GM23338 (cell line): ENCODE measurements around the gene RHEBL1. TPM values are rescaled to one million over a fixed set of nuclear protein-coding genes. Genes with fewer than 3 reads are reported as not detected.

Experiments
- ATAC-seq: fragments of 200-7000 bp; cut with Tn5 transposase; 3 replicates; pipeline ENCODE4 v1.9.1; 2020
- DNase-seq: peaks from one replicate; pipeline ENCODE4 v3.0.0-alpha.2; 2015; ENCODE audit warnings: low spot score
- H2AFZ ChIP-seq: fragments of 200-600 bp; sonication (generic); 2 replicates; pipeline ENCODE4 v1.8.0; 2016; ENCODE audit warnings: antibody characterized with exemption, mild to moderate bottlenecking, moderate library complexity
- H3F3A ChIP-seq: fragments of 200-600 bp; sonication (generic); replicated peaks from 2 replicates; pipeline ENCODE4 v1.8.0; 2017; ENCODE audit warnings: antibody characterized with exemption, mixed run types, low read depth
- H3K27ac ChIP-seq: fragments of 200-600 bp; sonication (generic); 2 replicates; pipeline ENCODE4 v1.6.1; 2016; ENCODE audit warnings: low read depth
- H3K27me3 ChIP-seq: fragments of 200-600 bp; sonication (generic); 2 replicates; pipeline ENCODE4 v1.8.0; 2016; ENCODE audit warnings: mild to moderate bottlenecking, mixed run types, moderate library complexity; ENCODE audit not compliant: insufficient read depth
- H3K36me3 ChIP-seq: fragments of 200-600 bp; sonication (generic); 2 replicates; pipeline ENCODE4 v1.8.0; 2016; ENCODE audit warnings: mild to moderate bottlenecking; ENCODE audit not compliant: insufficient read depth
- H3K4me1 ChIP-seq: fragments of 200-600 bp; sonication (generic); 2 replicates; pipeline ENCODE4 v1.8.0; 2016; ENCODE audit warnings: mild to moderate bottlenecking, moderate library complexity; ENCODE audit not compliant: insufficient read depth
- H3K4me2 ChIP-seq: fragments of 200-600 bp; sonication (generic); 2 replicates; pipeline ENCODE4 v1.7.1; 2017; ENCODE audit warnings: mixed run types
- H3K4me3 ChIP-seq: fragments of 200-600 bp; sonication (generic); 2 replicates; pipeline ENCODE4 v1.6.1; 2016; ENCODE audit warnings: mixed run types
- H3K79me2 ChIP-seq: fragments of 200-600 bp; sonication (generic); replicated peaks from 2 replicates; pipeline ENCODE4 v1.8.0; 2017; ENCODE audit warnings: mild to moderate bottlenecking; ENCODE audit not compliant: insufficient read depth
- H3K9me2 ChIP-seq: fragments of 200-600 bp; sonication (generic); 2 replicates; pipeline ENCODE4 v1.8.0; 2017; ENCODE audit not compliant: insufficient read depth
- H4K20me1 ChIP-seq: fragments of 200-600 bp; sonication (generic); replicated peaks from 2 replicates; pipeline ENCODE4 v1.8.0; 2017; ENCODE audit warnings: mild to moderate bottlenecking; ENCODE audit not compliant: insufficient read depth
- H3K27ac Mint-ChIP-seq: 2 replicates; pipeline ENCODE4 v1.8.0; 2020; ENCODE audit warnings: inconsistent platforms, mild to moderate bottlenecking, moderate library complexity, mixed read lengths
- H3K27me3 Mint-ChIP-seq: 3 replicates; pipeline ENCODE4 v1.8.0; 2022; ENCODE audit warnings: low read depth, mild to moderate bottlenecking, moderate library complexity, mixed read lengths, inconsistent platforms; ENCODE audit not compliant: insufficient read depth, poor library complexity
- H3K36me3 Mint-ChIP-seq: 3 replicates; pipeline ENCODE4 v1.8.0; 2021; ENCODE audit warnings: low read depth, mild to moderate bottlenecking, inconsistent platforms, moderate library complexity, mixed read lengths
- H3K4me1 Mint-ChIP-seq: 3 replicates; pipeline ENCODE4 v1.8.0; 2020; ENCODE audit warnings: mild to moderate bottlenecking, inconsistent platforms, mixed read lengths
- H3K4me3 Mint-ChIP-seq: 3 replicates; pipeline ENCODE4 v1.8.0; 2021; ENCODE audit warnings: moderate library complexity, mild to moderate bottlenecking, inconsistent platforms, mixed read lengths
- H3K9me3 Mint-ChIP-seq: 3 replicates; pipeline ENCODE4 v1.8.0; 2020; ENCODE audit warnings: moderate library complexity, mild to moderate bottlenecking, inconsistent platforms, mixed read lengths
- CREB1 ChIP-seq: fragments of 250-450 bp; sonication (Bioruptor Pico); IDR thresholded peaks from 2 replicates; pipeline ENCODE4 v1.5.0; 2020; ENCODE audit warnings: low read depth, mild to moderate bottlenecking, moderate library complexity
- POLR2AphosphoS5 ChIP-seq: IDR thresholded peaks from 2 replicates; pipeline ENCODE4 v1.6.1; 2016; ENCODE audit warnings: antibody characterized with exemption, low read depth
- REST ChIP-seq: IDR thresholded peaks from one replicate; pipeline ENCODE4 v1.6.1; 2018; ENCODE audit warnings: antibody characterized with exemption; ENCODE audit not compliant: unreplicated experiment
- STAT1 ChIP-seq: IDR thresholded peaks from one replicate; pipeline ENCODE4 v1.6.1; 2016; ENCODE audit warnings: antibody characterized with exemption; ENCODE audit not compliant: unreplicated experiment
- ZNF331 ChIP-seq: fragments of 250-450 bp; sonication (Bioruptor Pico); IDR thresholded peaks from 2 replicates; pipeline ENCODE4 v1.5.0; 2020; ENCODE audit warnings: low read depth, mild to moderate bottlenecking, moderate library complexity
- polyA plus RNA-seq: library from polyadenylated mRNA; unstranded; fragments of >200 nt; fragmentation: Nextera tagmentation; extraction: Ambion mirVana; gene quantifications from 2 replicates; pipeline ENCODE4 v1.2.1, GENCODE V29; 2016
- total RNA-seq: library from RNA; depleted of rRNA; stranded (reverse); fragments of >200 nt; shearing (Covaris generic); gene quantifications from 2 replicates; pipeline ENCODE4 v1.2.3, GENCODE V29; 2014
- TF ChIP-seq, protein P1 (sequence below): fragments of 250-450 bp; sonication (Bioruptor Pico); IDR thresholded peaks from 2 replicates; pipeline ENCODE4 v1.5.0; 2020; ENCODE audit warnings: mild to moderate bottlenecking, moderate library complexity

Gene RHEBL1
- total and polyA plus RNA-seq, 2 experiments from 2014 or later = 9.4 to 11.8 TPM

DNA sequence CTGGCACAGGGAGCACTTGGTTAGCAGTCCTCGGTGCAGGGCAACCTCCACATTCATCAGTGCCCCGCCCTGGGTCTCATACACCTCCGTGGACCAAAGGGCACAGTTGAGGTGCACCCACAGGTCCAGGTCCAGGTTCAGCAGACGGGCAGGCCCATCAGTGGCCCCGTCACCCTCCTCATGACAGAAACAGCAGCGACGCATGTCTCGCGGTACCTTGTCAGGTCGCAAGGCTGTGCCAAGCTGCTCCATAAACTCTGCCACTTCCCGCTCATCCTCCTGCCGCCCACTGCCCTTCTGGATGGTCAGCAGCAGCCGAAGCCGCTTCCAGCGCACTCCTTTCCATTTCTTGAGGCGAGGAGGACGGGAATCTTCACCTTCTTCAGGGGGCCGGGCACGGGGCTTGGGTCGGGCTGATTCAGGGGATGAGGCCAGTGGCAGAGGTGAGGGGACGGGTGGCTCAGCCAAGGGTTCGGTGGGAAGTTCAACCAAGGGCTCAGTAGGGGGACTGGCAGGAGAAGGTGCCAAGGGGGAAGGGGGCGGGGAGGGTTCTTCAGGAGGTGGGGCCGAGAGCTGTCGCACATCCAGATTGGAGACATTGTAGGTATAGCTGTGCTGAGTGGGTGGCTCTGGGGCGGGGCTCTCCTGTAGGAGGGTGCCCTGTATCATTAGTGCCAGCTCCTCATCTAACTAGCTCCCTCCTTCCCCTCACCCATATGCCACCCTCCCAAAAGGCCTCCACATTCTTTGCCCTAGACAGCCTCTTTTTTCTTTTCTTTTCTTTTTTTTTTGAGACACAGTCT, 42.9 kb downstream of the RHEBL1 start:
- DNase-seq (no peak), ATAC-seq (no peak)
- no peak overlapping the region for H3K4me2 ChIP-seq
- H3K27me3 ChIP-seq = no peaks in the 10 kb centered on the region
- no peaks in the 10 kb centered on the region for H3K9me3 Mint-ChIP-seq
- no peaks in the 10 kb centered on the region for H3F3A ChIP-seq
- TF ChIP-seq, protein P1, sequence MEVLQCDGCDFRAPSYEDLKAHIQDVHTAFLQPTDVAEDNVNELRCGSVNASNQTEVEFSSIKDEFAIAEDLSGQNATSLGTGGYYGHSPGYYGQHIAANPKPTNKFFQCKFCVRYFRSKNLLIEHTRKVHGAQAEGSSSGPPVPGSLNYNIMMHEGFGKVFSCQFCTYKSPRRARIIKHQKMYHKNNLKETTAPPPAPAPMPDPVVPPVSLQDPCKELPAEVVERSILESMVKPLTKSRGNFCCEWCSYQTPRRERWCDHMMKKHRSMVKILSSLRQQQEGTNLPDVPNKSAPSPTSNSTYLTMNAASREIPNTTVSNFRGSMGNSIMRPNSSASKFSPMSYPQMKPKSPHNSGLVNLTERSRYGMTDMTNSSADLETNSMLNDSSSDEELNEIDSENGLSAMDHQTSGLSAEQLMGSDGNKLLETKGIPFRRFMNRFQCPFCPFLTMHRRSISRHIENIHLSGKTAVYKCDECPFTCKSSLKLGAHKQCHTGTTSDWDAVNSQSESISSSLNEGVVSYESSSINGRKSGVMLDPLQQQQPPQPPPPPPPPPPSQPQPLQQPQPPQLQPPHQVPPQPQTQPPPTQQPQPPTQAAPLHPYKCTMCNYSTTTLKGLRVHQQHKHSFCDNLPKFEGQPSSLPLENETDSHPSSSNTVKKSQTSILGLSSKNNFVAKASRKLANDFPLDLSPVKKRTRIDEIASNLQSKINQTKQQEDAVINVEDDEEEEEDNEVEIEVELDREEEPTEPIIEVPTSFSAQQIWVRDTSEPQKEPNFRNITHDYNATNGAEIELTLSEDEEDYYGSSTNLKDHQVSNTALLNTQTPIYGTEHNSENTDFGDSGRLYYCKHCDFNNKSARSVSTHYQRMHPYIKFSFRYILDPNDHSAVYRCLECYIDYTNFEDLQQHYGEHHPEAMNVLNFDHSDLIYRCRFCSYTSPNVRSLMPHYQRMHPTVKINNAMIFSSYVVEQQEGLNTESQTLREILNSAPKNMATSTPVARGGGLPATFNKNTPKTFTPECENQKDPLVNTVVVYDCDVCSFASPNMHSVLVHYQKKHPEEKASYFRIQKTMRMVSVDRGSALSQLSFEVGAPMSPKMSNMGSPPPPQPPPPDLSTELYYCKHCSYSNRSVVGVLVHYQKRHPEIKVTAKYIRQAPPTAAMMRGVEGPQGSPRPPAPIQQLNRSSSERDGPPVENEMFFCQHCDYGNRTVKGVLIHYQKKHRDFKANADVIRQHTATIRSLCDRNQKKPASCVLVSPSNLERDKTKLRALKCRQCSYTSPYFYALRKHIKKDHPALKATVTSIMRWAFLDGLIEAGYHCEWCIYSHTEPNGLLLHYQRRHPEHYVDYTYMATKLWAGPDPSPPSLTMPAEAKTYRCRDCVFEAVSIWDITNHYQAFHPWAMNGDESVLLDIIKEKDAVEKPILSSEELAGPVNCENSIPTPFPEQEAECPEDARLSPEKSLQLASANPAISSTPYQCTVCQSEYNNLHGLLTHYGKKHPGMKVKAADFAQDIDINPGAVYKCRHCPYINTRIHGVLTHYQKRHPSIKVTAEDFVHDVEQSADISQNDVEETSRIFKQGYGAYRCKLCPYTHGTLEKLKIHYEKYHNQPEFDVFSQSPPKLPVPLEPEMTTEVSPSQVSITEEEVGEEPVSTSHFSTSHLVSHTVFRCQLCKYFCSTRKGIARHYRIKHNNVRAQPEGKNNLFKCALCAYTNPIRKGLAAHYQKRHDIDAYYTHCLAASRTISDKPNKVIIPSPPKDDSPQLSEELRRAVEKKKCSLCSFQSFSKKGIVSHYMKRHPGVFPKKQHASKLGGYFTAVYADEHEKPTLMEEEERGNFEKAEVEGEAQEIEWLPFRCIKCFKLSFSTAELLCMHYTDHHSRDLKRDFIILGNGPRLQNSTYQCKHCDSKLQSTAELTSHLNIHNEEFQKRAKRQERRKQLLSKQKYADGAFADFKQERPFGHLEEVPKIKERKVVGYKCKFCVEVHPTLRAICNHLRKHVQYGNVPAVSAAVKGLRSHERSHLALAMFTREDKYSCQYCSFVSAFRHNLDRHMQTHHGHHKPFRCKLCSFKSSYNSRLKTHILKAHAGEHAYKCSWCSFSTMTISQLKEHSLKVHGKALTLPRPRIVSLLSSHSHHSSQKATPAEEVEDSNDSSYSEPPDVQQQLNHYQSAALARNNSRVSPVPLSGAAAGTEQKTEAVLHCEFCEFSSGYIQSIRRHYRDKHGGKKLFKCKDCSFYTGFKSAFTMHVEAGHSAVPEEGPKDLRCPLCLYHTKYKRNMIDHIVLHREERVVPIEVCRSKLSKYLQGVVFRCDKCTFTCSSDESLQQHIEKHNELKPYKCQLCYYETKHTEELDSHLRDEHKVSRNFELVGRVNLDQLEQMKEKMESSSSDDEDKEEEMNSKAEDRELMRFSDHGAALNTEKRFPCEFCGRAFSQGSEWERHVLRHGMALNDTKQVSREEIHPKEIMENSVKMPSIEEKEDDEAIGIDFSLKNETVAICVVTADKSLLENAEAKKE (CRISPR knock-in tag) = no peak
- TF ChIP-seq POLR2AphosphoS5 (no peak), STAT1 (no peak), CREB1 (CRISPR knock-in tag) (no peak), REST (no peak), ZNF331 (no peak)
- no peak overlapping the region for H3K27ac Mint-ChIP-seq
- H3K27ac ChIP-seq = no peak overlapping the region
- H4K20me1 ChIP-seq = peaks cover 19% of the 10 kb centered on the region
- H3K4me1 ChIP-seq = no peaks in the 10 kb centered on the region
- no peak overlapping the region for H3K4me3 ChIP-seq
- no peaks in the 10 kb centered on the region for H3K4me1 Mint-ChIP-seq
- peaks cover 82% of the 10 kb centered on the region for H3K36me3 Mint-ChIP-seq
- H3K36me3 ChIP-seq = peaks cover 53% of the 10 kb centered on the region
- no peak overlapping the region for H2AFZ ChIP-seq
- H3K4me3 Mint-ChIP-seq = no peak overlapping the region
- H3K79me2 ChIP-seq = no peaks in the 10 kb centered on the region
- no peaks in the 10 kb centered on the region for H3K9me2 ChIP-seq
- peaks cover 6% of the 10 kb centered on the region for H3K27me3 Mint-ChIP-seq
